Erythroblast (primary cell): ENCODE measurements around the gene SC5D.

Source experiments
- GATA1 ChIP-seq: IDR thresholded peaks from 2 replicates; pipeline ENCODE4 v1.6.1; 2011; ENCODE audit warnings: low read depth, mild to moderate bottlenecking, control low read depth, low read length, moderate library complexity
- POLR2A ChIP-seq: IDR thresholded peaks from 2 replicates; pipeline ENCODE4 v1.6.1; 2011; ENCODE audit warnings: mild to moderate bottlenecking, low read length

DNA sequence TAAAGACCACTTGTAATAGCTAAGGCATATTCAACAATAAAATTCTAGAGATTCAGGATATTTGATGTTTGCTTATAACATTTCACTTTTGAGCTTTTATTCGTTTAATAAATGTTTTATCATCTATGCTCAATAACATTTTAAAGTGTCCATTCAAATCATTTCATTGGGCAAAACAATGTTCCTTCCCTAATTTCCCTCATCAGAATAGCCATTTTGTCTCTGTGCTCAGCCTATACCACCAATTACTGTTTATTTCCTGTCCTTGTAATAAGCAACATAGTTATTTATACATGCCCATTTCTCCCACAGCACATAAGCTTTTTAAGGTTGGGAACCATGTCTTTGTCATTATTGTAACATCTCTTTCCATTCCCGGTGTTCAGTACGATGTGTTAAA lies 1.3 kb upstream of the SC5D start:
- TF ChIP-seq POLR2A (no peak), GATA1 (no peak)
